Left cardiac atrium (tissue), 4 donors: ENCODE data around the gene MYORG. TPM values are rescaled to one million over a fixed set of nuclear protein-coding genes. Genes with fewer than 3 reads are reported as not detected.
"Not testable (repeated sequence)": the region's sequence is repeated elsewhere in the genome, so short reads cannot be mapped to it uniquely, and the experiment has no call there.

Source experiments
- ATAC-seq, 2 donors: fragments of 200-7000 bp; cut with Tn5 transposase; one replicate each; pipeline ENCODE4 v1.9.1; 2020; ENCODE audit warnings: mild to moderate bottlenecking in 2 of 2, moderate library complexity in 2 of 2
- DNase-seq: peaks from one replicate; pipeline ENCODE4 v3.0.0-alpha.2; 2020
- intact Hi-C, 2 donors: fragments of 100-400 bp; cut with DNase I; formaldehyde crosslinking; loops; one replicate each; pipeline versions ENCODE4 v1.14.1 to v1.15.1; 2022 to 2023
- total RNA-seq, 2 donors: library from RNA; stranded (reverse); fragmentation: NEBNext Ultra II Directional; extraction: Animal tissue kit (Norgen Biotek cat#: 25700); gene quantifications; one replicate each; pipeline ENCODE4 v1.2.1, GENCODE V29; 2021
- donor health status: DM: no; HTN: yes; CAD: no.
- donor health status: DM: no; HTN: yes; CAD: no; lungs with severe emphysema.
- donor health status: DM: yes; HTN: yes; CAD: no.
- donor health status: Dilated cardiomyopathy.

MYORG gene
- total RNA-seq, 2 donors from 2014 or later, result 5.5 to 6.0 TPM

GRCh38 chr9:34372467-34373011, 4.2 kb downstream of the MYORG start:
- ATAC-seq (no peak), DNase-seq (no peak)
- intact Hi-C loops, result no loop called here

- intact Hi-C loops, result no loop called here
- DNase-seq (no peak), ATAC-seq (no peak)
Observed at GRCh38 chr9:34371886-34372466, 4.7 kb downstream of the MYORG start.

- intact Hi-C loops, result no loop called here
- DNase-seq (no peak), ATAC-seq (no peak)
Observed at GRCh38 chr9:34370970-34371880, 5.5 kb downstream of the MYORG start.

GRCh38 chr9:34370335-34370969, 6.2 kb downstream of the MYORG start:
- DNase-seq (no peak), ATAC-seq (no peak)
- intact Hi-C loops, result no loop called here

- ATAC-seq, result no peak
- intact Hi-C loops, result no loop called here
- no peak for DNase-seq
Observed at GRCh38 chr9:34369636-34370035, 7.1 kb downstream of the MYORG start.

- ATAC-seq, intact Hi-C loops, DNase-seq: not testable (repeated sequence)
Observed at GRCh38 chr9:34368796-34369195, 7.9 kb downstream of the MYORG start.

GRCh38 chr9:34367751-34368410, 8.8 kb downstream of the MYORG start:
- ATAC-seq, intact Hi-C loops, DNase-seq: not testable (repeated sequence)

- intact Hi-C loops, result no loop called here
- ATAC-seq, result no peak
- DNase-seq, result no peak
Observed at GRCh38 chr9:34366365-34366764, 10.3 kb downstream of the MYORG start.

GRCh38 chr9:34365282-34365681, 11.4 kb downstream of the MYORG start:
- intact Hi-C loops, result no loop called here
- no peak for DNase-seq
- no peak for ATAC-seq

- ATAC-seq, result peak; percentile 74 to 83
- peak; percentile 56 for DNase-seq
Observed at GRCh38 chr9:34363619-34364351, 12.9 kb downstream of the MYORG start.

GRCh38 chr9:34362614-34363214, 14.0 kb downstream of the MYORG start:
- DNase-seq, result no peak
- intact Hi-C loops, result no loop called here
- ATAC-seq, result no peak

More at GRCh38 chr9:34363619-34364351, 12.9 kb downstream of the MYORG start:
- intact Hi-C loops, result no loop called here

GRCh38 chr9:34352957-34353356, 23.7 kb downstream of the MYORG start:
- intact Hi-C loops, ATAC-seq: not testable (repeated sequence)

GRCh38 chr9:34352122-34352652, 24.5 kb downstream of the MYORG start:
- ATAC-seq, intact Hi-C loops, DNase-seq: not testable (repeated sequence)

More at GRCh38 chr9:34352957-34353356, 23.7 kb downstream of the MYORG start:
- DNase-seq, result not testable (repeated sequence)

GRCh38 chr9:34349324-34349723, 27.4 kb downstream of the MYORG start:
- intact Hi-C loops, result no loop called here
- no peak for ATAC-seq
- DNase-seq, result no peak

GRCh38 chr9:34347800-34348158, 28.9 kb downstream of the MYORG start:
- no peak for ATAC-seq
- intact Hi-C loops, result no loop called here
- DNase-seq, result no peak

GRCh38 chr9:34346873-34347799, 29.6 kb downstream of the MYORG start:
- intact Hi-C loops, result no loop called here
- DNase-seq (no peak), ATAC-seq (no peak)

GRCh38 chr9:34343605-34344004, 33.1 kb downstream of the MYORG start:
- DNase-seq (no peak), ATAC-seq (peak in 1 of 2 donors; percentile 24)
- intact Hi-C loops, result no loop called here
